Measurements from ENCODE around the gene MGAT5B. TPM values are rescaled to one million over a fixed set of nuclear protein-coding genes. Genes with fewer than 3 reads are reported as not detected.

MGAT5B gene
- total and polyA plus RNA-seq, 4 donors, result 0.02 to 0.25 TPM; not detected in 2

DNA sequence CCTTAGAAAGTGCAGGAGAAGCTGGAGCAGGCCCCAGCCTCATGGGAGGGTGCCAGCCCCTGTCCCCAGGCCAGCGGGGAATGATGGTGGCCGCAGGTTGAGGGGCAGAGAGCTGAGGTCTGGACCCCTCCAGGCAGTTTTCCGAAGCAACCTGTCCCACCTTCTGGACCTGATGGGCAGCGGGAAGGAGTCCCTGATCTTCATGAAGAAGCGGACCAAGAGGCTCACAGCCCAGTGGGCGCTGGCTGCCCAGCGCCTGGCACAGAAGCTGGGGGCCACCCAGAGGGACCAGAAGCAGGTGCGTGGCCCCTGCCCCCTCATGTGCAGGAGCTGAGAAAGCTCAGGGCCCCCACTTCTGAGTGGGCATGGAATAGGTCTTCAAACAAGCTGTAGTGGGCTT is 36.8 kb downstream of the MGAT5B start (continued):
- TF ChIP-seq, protein P1, sequence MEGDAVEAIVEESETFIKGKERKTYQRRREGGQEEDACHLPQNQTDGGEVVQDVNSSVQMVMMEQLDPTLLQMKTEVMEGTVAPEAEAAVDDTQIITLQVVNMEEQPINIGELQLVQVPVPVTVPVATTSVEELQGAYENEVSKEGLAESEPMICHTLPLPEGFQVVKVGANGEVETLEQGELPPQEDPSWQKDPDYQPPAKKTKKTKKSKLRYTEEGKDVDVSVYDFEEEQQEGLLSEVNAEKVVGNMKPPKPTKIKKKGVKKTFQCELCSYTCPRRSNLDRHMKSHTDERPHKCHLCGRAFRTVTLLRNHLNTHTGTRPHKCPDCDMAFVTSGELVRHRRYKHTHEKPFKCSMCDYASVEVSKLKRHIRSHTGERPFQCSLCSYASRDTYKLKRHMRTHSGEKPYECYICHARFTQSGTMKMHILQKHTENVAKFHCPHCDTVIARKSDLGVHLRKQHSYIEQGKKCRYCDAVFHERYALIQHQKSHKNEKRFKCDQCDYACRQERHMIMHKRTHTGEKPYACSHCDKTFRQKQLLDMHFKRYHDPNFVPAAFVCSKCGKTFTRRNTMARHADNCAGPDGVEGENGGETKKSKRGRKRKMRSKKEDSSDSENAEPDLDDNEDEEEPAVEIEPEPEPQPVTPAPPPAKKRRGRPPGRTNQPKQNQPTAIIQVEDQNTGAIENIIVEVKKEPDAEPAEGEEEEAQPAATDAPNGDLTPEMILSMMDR (IDR thresholded peaks at IDR 0.05; ENCODE audit: low read depth, low read length, missing input control), result no peak

DNA sequence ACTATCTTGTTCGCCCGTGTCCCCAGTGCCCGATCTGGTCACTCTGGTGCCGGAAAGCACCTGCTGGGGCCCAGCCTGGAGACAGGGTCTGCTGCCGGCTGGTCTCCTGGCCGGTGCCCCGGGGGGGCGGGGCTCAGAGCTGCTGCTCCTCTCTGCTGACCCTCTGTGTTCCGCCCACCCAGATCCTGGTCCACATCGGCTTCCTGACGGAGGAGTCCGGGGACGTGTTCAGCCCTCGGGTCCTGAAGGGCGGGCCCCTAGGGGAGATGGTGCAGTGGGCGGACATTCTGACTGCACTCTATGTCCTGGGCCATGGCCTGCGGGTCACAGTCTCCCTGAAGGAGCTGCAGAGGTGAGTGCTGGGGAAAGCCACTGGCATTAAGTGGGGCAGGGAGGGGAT is 37.6 kb downstream of the MGAT5B start:
- H3K4me1 ChIP-seq (ENCODE audit: control insufficient read depth in 4 of 4, insufficient read depth in 4 of 4, low read length in 3 of 4), result no peaks in the 10 kb centered on the region
- DNase-seq (ENCODE audit: low spot score), result no peak
- TF ChIP-seq HNF4A (conservative IDR thresholded peaks at IDR 0.05), result no peak
- TF ChIP-seq, protein P2, sequence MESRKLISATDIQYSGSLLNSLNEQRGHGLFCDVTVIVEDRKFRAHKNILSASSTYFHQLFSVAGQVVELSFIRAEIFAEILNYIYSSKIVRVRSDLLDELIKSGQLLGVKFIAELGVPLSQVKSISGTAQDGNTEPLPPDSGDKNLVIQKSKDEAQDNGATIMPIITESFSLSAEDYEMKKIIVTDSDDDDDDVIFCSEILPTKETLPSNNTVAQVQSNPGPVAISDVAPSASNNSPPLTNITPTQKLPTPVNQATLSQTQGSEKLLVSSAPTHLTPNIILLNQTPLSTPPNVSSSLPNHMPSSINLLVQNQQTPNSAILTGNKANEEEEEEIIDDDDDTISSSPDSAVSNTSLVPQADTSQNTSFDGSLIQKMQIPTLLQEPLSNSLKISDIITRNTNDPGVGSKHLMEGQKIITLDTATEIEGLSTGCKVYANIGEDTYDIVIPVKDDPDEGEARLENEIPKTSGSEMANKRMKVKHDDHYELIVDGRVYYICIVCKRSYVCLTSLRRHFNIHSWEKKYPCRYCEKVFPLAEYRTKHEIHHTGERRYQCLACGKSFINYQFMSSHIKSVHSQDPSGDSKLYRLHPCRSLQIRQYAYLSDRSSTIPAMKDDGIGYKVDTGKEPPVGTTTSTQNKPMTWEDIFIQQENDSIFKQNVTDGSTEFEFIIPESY (IDR thresholded peaks at IDR 0.05), result no peak
- no peaks in the 10 kb centered on the region for H3K9me3 ChIP-seq (ENCODE audit: control insufficient read depth in 4 of 4, low read length in 3 of 4)
- no peaks in the 10 kb centered on the region for H3K27me3 ChIP-seq (ENCODE audit: control insufficient read depth in 4 of 4, insufficient read depth in 4 of 4, low read length in 3 of 4)
- no peak overlapping the region for H3K4me3 ChIP-seq (ENCODE audit: low read depth in 1 of 3, low read length in 3 of 3)
- no peak overlapping the region for H3K9ac ChIP-seq (ENCODE audit: low read depth in 1 of 2, low read length in 2 of 2)
- 59% methylated on average over 17 of the region's 17 CpGs for WGBS
- H3K36me3 ChIP-seq (ENCODE audit: control insufficient read depth in 4 of 4, insufficient read depth in 3 of 4, low read depth in 1 of 4, low read length in 3 of 4), result no peaks in the 10 kb centered on the region
- H3K27ac ChIP-seq (ENCODE audit: low read depth in 1 of 2, low read length in 2 of 2), result no peak overlapping the region

DNA sequence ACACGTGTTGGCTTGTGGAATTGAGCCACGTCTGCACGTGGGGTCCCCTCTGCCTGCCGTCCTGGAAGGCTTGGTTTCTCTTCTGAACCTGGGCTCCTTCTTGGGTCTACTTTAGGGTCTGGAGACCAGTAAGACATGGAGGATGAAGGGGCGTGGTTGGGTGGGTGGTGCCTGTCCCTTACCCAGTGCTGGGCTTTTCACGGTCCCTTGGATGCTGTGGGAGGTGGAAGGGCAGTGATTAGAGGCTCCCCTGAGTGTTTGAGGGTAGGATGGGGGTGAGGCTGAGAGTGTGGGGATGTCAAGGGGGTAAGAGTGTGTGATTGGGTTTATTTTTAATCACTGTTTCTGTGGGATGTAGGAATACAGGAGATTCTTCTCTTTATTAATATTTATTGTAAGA is 38.3 kb downstream of the MGAT5B start:
- Histone ChIP-seq H3K27me3 (ENCODE audit: control insufficient read depth in 4 of 4, insufficient read depth in 4 of 4, low read length in 3 of 4) (no peaks in the 10 kb centered on the region), H3K9ac (ENCODE audit: low read depth in 1 of 2, low read length in 2 of 2) (no peak overlapping the region), H3K4me1 (ENCODE audit: control insufficient read depth in 4 of 4, insufficient read depth in 4 of 4, low read length in 3 of 4) (no peaks in the 10 kb centered on the region), H3K4me3 (ENCODE audit: low read depth in 1 of 3, low read length in 3 of 3) (no peak overlapping the region), H3K27ac (ENCODE audit: low read depth in 1 of 2, low read length in 2 of 2) (no peak overlapping the region), H3K9me3 (ENCODE audit: control insufficient read depth in 4 of 4, low read length in 3 of 4) (no peaks in the 10 kb centered on the region), H3K36me3 (ENCODE audit: control insufficient read depth in 4 of 4, insufficient read depth in 3 of 4, low read depth in 1 of 4, low read length in 3 of 4) (no peaks in the 10 kb centered on the region)
- no peak for DNase-seq (ENCODE audit: low spot score)
- TF ChIP-seq FOXA2 (IDR thresholded peaks at IDR 0.05) (no peak), NR2F2 (IDR thresholded peaks at IDR 0.05) (no peak), EGR1 (IDR thresholded peaks at IDR 0.05; ENCODE audit: low read depth in 2 of 2) (no peak), TAF1 (conservative IDR thresholded peaks at IDR 0.05) (no peak), SP1 (IDR thresholded peaks at IDR 0.05) (no peak), GABPA (IDR thresholded peaks at IDR 0.05 in 1 of 2, conservative IDR thresholded peaks at IDR 0.05 in 1 of 2) (no peak), YY1 (IDR thresholded peaks at IDR 0.05) (no peak), FOXA1 (IDR thresholded peaks at IDR 0.05) (no peak), HNF4A (conservative IDR thresholded peaks at IDR 0.05) (no peak)
- TF ChIP-seq, protein P2 (IDR thresholded peaks at IDR 0.05), result no peak
- TF ChIP-seq, protein P3, sequence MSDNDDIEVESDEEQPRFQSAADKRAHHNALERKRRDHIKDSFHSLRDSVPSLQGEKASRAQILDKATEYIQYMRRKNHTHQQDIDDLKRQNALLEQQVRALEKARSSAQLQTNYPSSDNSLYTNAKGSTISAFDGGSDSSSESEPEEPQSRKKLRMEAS (IDR thresholded peaks at IDR 0.05), result no peak
- TF ChIP-seq, protein P1 (IDR thresholded peaks at IDR 0.05; ENCODE audit: low read depth, low read length, missing input control), result no peak
- TF ChIP-seq, protein P4, sequence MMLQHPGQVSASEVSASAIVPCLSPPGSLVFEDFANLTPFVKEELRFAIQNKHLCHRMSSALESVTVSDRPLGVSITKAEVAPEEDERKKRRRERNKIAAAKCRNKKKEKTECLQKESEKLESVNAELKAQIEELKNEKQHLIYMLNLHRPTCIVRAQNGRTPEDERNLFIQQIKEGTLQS (IDR thresholded peaks at IDR 0.05), result no peak
- 54% methylated on average over 6 of the region's 6 CpGs for WGBS
